ENCODE data around the gene OR6B1.

Gene OR6B1

DNA sequence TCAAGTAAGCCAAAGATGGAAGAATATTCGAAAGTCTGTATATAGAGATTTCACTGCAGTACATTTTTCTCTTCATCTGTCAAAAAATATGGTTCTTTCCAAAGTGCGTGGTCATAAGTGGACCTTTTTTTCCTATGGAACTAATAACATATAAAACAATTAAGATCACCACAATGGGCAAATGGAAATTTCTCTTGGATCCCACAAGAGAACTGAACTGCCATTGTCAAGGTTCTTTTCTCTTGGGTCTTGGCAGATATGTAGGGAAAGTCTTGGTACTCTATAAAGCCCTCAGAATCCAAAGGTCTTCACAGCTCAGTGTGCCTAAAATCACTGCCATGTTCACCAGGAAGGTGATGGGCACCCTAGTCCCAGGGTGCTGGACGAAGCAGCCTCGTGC lies at the start of gene OR6B1:
Gene OR6B1 (plus strand): TSS at position 301 of the 400 bp plus-strand sequence. CDS start 3,677 bp downstream, outside the sequence.
- DNase-seq, result no peak

DNA sequence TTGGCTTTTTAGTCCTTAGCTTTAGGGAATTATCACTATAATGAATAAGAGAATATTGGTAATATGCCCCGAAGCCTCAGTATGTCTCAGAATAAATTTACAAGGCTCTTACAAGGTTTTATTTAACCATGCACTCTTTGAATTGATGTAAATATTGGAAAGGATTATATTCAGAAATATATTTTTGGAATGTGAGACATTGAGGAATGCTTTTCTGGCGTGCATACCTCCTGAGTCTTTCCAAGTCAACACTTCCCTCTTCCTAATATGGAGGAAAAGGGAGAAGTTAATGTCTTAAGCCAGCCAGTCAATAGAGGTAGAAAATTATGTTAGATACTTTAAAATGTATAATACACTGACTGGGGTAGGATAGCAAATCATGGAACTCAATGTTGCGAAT lies 46.7 kb upstream of the OR6B1 start:
- no peak for DNase-seq

DNA sequence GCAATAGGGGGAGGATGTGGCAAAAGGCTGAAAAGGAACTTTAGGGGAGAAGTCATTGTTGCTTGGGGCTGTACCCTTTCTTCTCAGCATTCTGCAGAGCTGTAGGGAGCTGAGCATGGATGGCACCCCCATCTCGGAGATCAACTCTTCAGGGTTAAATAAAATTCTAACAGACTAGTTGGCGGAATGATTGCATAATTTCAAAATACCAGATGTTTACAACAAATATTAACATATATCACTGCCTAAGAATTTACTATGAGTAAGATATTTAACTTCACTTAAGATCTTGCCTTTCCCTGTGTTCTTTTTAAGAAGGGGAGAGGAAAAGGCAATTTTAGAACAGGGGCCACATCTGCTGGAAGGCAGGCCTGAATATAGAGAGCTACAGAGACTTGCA lies 46.0 kb upstream of the OR6B1 start:
- no peak for DNase-seq

DNA sequence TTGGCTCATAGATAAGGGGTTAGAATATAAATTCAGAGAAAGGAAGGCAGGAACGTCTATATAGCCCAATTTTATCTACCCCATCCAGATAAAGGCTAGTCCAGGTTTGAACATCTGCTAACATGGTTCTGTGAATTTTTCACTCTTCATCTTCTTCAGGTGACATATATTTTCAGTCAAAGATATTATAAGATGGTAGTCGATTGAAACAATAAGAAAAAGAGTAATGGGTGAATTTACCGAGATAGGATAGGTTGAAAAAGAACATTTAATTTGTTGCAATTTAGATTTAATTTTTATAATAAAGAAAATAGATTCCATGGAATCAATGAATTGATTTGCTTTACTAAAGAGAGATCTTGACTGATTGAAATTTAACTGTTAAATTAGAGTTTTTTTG lies 45.6 kb upstream of the OR6B1 start, which contains the start of gene OR2F1:
Gene OR2F1 (plus strand): TSS at position 301 of the 400 bp plus-strand sequence. CDS start 5,127 bp downstream, outside the sequence.
- DNase-seq, result no peak

DNA sequence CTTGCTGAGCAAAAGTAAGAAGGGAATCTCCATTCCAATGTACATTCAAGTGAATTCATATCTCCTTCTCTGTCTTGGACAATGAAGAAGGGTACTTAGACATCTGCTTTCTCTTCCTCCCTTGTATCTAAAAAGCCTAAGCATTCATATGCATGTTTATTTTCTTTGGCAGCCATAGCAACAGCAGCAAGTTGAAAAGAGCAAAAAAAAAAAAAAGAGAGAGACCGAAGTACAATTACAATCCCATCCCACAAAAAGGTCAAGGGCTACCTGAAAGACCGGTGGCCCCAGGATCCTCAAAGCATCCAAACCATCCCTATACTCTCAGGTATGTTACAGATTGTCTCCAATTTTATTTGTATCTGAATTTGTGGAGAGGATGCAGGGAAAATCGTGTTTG lies 41.3 kb upstream of the OR6B1 start:
- no peak for DNase-seq

DNA sequence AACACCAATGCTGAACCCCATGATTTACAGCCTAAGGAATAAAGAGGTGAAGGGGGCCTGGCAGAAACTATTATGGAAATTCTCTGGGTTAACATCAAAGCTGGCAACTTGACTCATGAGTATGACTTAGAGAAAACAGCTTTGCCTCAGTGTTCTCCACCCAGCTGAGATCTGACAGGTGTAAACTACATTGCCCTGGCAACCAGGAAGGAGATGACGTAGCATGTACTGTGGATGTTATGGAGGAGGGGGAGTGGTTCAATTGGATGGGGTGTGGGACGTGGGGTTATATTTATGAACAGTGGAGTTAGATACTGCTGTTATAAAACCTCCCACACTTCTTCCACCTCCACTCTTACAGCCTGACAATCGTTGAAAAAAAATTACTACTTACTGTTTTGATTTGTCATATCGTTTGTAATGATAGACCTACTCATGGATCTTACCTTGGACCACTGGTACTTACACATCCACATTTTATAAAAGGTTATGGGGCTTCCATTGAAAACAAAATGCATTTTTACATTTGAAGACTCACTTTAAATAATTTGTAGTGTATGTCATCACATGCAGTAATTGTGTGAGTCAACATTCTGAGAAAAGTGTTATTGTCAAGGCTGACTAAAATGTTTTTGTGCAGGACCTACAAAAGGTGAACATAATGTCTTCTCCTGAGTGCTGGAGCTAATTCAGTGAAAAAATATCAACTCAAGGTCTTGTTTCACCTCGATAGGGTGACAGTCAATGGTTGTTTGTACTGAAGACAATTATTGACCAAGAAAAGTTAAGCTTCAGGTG lies 39.1 kb upstream of the OR6B1 start:
- no peak for DNase-seq

DNA sequence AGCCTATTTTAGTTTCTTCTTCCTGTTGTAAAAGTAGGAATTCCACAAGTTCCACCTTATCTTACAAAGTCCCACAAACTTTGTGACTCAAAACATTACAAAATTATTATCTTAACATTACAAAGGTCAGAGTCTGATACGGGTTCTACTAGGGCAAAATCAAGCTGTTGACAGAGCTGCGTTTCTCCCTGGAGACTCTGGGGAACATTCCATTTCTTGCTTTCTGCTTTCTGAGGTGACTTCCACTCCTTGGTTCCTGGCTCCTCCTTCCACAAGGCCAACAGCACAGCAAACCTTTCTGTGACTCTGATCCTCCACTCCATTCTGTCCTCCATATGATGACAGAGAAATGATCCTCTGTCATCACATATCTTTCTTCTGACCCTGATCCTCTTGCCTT lies 34.8 kb upstream of the OR6B1 start:
- DNase-seq, result no peak

DNA sequence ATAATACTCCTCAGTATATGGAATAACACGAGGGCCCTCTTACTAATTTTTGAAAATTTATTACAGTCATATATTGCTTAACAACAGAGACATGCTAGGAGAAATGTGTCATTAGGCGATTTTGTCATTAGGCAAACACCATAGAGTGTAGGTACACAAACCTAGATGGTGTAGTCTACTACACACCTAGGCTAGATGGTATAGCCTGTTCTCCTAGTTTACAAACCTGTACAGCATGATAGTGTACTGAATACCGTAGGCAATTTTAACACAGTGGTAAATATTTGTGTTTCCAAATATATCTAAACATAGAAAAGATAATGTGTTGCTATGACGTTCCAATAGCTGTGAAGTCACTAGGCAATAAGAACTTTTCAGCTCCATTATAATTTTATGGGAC lies 32.7 kb upstream of the OR6B1 start:
- no peak for DNase-seq

DNA sequence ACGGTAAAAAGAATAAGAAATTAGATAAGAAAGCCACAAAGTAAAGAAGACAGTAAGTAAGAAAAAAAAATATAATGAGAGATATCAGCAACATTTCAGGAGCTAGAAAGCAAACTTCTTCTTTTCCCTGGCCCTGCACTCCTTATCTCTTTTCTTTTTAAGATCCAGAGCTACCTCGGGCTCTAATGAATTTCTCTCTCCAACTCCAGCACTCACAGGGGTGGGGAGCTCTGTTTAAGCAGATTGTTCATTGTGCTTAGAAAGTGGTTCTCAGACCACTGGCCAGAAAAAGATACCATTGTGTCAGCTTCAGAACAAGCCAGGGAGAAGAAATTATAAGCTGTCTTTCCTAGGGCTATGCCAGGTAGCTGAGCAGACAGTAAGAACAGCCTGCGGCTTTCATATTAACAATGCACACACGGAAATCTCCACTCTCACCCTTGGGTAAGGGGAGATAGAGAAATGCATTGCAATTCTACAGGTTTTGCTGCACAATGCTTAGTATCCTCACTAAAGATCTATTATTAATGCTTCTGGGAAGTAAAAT lies 26.2 kb upstream of the OR6B1 start:
- no peak for DNase-seq

DNA sequence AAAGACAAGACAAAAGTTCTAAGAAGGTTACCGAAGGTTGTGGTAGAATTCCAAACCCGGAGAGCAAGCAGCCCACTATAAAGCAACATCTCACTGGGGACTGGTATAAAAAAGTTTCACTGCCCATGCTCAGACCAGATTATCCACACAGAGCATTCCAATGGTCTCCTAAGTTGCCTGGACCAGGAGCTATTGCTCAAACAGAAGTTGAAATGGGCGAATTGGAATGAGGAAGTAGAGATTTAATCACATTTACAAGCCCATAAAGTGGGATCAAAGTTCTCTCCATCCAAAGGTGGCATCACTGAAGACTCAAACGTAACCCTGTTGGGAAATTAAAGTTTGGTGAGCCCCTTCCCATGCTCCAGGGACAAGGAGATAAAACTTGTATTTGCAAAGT lies 25.7 kb upstream of the OR6B1 start:
- no peak for DNase-seq

DNA sequence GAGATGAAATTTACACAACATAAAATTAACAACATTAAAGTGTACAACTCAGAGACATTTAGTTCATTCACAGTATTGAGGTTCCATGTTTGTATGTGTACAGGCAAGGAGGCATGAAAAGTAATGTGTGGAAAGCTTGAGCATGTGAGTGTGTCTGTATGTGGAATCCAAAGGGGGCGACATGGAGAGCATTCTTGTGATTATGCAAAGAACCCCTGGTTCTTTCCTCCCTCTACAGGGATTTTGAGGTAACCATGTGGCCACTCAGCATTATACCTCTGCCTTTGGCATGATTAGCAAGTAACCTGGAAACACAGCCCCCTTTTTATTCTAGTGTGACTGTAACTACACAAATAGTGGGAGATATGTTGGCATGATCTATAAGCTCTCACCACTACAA lies 24.5 kb upstream of the OR6B1 start:
- no peak for DNase-seq

DNA sequence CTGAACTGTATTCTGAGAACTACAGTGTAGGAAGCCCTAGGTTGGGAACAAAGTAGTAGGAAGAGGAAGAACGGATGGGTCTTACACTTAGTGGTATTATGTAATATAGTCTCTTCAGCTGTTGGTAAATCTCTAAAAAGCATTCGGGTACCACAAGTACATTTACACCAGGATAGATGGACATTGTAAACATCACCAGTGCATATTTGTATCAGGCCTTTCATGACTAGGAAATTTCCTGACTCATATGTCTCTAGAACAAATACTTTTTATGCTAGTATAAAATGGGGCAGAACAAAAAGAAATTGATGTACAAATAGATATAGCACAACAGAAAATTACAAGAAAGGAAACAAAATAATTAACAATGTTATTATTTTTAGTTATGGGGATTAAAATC lies 21.5 kb upstream of the OR6B1 start:
- no peak for DNase-seq

DNA sequence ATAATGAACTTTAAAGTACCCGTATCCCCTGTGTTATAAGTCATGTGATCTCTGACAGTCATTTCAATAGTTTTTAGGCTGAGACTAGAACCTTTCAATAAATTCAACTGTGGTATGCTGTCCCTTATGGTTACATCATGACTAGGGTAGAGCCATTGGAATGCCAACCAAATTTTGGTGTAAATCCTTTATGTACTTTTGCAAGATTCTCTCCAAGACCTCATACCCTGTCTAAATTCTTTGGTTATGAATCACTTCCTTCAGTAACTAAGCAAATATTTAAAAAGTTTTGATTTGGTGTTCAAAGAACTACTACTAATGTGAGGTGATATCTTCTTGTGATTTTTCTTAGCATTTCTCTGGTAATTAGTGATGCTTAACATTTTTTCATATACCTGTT lies 20.8 kb upstream of the OR6B1 start:
- DNase-seq, result no peak

DNA sequence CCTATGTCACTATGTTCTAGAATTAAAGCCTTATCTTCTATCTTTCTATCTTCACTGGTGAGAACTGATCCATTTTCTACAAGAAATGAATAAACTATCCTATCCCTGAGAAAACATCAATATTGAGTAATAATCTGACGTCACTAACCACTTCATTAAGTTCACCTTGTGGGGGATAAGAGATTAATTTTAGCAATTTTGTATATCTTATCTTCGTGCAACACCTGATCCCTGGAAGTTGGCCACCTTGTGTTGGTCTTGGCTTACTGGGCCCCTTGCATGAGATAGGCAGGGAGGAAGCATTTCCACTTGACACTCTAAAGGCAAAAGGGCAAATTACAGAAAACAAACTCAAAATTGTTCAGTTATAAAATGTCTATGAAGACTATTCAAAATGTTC lies 20.1 kb upstream of the OR6B1 start:
- no peak for DNase-seq

DNA sequence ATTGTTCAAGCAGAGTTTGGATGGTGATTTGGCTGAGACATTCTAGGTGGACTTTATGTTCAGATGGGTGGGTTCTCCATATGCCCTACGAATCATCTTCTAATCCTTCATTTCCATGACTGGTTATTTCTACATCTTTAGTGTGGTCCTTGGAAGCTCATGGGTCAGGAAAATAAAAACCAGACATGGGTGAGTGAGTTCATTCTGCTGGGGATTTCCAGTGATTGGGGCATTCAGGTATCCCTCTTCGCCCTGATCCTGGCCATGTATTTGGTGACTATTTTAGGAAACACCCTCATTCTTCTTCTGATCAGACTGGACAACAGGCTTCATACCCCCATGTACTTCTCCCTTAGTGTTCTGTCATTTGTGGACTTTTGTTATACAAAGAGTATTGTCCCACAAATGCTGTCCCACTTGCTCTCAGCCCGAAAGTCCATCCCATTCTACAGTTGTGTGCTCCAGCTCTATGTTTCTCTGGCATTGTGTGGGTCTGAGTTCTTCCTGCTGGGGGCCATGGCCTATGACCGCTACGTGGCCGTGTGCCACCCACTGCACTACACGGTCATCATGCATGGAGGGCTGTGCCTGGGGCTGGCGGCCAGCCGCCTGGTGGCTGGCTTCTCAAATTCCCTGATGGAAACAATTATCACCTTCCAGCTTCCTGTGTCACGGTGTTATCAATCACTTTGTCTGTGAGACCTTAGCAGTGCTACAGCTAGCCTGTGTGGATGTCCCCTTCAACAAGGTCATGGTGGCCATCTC lies 19.2 kb upstream of the OR6B1 start:
- DNase-seq, result no peak

DNA sequence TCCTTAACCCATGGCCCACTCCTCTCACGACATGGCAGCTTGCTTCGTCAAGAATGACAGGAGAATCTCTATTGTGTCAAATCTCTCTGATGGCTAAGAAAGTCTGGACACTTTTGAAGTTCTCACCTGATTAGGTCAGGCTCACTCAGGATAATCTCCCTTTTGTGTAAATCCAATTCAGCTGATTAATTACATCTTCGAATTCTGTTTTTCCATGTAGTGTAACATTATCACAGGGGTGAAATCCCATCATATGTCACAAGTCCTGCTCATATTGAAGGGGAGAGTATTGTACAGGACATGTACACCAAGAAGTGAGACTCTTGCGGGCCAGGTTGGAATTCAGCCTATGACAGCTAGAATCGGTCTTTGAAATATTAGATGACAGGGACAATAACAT lies 16.2 kb upstream of the OR6B1 start:
- no peak for DNase-seq

DNA sequence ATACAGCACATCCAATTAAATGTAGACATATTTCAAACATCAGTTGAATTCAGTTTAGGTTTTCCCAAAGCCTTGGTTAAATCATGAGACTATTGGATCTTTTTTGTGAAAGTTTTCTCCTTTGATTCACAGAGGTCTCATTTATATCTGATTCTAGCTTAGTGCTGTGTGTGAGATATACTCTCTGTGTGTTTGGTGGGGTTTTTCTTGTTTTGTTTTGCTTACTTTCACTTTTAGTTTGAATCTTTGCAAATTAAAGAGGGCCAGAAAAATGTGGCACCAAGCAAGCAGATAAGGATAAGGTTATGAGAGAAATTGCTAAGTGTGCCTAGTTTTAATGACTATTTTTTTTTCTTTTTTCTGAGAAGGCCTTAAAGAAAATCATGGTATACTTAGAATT lies 12.6 kb upstream of the OR6B1 start:
- DNase-seq, result no peak

DNA sequence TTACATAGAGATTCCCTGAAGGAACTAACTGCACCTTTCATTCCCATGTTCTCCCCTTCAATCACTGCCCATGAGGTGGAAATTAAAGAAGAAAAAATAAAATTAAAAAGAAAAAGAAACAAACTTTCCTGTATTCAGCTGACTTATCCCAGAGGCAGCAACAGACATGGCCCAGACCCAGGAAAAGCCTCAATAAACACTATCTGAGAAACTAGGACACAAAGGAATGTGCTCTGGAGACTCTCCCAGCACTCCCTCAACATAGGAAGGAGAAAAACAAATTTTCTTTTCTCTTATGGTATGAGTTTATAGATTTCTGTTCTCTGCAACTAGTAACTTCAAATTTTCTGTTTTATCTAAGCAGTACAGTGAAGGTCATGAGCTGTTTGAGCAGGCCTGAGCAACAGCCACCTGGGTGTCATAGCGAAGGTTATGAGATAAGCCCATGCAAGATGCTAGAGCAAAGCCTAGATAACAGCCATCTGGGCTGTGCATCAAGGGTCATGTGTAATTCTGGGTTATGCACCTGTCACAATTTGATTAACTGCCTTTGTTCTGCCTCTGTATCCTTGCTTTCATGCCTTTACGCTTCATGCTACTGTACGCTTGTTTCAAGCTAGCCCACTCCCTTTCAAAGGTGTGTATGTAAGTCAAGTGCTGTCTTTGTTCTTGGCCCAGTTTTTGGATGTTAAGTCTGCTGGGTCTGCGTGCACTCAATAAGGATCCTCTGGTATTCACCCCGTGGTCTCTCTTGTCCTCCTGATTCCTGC lies 11.0 kb upstream of the OR6B1 start:
- no peak for DNase-seq

DNA sequence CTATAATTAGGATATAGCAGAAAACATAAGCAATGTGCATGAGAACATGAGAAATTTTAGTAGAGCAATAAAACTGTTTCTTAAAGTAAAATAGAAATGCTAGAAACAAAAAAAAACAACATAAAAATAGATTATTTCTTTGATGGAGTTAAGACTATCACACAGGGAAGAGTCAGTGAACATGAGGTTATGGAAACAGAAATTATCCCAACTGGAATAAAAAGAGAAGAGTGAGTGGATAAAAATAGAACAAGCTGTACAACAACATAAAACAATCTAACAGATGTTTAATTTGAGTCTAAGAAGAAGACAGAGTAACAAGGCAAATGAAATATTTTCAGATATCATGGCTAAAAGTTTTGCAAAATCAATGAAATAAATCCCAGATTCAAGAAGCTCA lies 7.5 kb upstream of the OR6B1 start:
- DNase-seq, result no peak

DNA sequence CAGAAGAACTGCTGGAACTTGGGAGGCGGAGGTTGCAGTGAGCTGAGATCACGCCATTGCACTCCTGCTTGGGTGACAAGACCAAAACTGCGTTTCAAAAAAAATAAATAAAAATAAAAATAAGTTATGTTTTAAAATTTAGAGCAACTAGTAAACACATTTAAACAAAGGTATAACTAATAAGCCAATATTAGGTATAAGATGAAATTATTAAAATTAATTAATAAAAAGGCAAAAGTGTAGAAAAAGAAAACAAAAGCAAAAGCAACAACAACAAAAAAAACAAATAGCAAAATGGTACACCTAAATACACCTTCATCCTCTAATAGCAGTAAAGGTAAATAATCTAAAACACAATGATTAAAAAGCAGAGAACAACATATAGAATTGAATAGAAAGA lies 6.2 kb upstream of the OR6B1 start:
- no peak for DNase-seq

DNA sequence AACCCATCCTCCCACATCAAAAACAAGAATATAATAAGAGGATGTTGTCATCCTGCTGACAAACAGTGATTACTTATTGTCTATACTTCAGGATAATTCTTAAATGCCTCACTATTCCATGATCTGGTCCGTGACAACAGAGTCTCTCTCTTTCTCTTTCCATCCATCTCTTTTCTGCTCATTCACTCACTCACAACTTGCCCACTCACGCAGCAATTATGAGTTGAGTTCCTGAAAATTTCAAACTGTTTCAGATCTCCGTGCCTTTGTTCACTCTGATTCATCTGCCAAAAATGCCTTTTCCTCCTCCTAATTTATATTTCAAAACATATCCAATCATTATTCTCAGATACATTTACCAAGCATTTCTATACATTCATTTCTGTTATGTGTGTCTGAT lies 1.4 kb downstream of the OR6B1 start:
- no peak for DNase-seq

DNA sequence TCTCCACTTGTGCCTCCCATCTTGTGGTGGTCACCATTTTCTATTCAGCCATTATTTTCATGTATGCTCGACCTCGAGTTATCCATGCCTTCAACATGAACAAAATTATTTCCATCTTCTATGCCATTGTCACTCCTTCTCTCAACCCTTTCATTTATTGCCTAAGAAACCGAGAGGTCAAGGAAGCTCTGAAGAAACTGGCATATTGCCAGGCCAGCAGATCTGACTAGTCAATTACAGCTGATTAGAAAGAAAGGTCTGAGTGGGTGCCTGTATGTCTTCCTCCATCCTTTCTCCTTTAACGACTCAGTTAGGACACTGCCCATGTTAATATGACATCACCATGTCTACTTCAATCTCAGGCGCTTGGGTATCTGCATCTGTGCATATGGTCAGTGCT lies 4.6 kb downstream of the OR6B1 start:
- no peak for DNase-seq

DNA sequence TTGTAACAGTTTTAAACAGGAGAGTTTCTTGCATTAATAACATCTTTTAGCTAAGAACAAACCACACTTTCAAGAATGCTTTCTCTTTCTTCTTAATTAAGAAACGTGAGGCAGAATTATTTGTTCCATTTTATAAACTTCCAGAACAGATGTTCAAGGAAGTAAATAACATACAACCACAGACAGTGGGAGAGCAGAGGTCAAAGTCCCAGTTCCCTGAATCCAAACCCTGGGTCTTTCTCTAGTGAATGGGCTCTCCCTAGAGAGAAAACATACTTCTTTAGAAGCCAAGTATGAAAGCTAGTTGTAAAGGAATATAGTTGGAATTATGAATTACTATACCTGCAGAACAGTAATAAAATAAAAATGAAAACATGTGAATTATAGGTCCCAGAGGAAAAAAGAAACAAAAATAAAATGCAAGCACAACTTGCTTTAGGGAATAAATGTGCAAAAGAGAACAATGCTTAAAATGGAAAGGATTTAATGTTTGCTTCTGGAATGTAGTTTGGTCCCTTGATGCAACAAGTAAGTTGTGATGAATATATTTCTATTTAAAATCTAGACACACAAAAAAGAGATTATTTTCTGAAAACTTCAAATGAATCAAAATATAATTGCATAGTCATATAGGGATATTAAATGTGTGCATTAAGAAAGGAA lies 6.0 kb downstream of the OR6B1 start:
- no peak for DNase-seq

Data from NCI-H146 (cell line).